PFSK-1 (cell line): Measurements from ENCODE around the gene ABLIM2.

Experiments
- FOXP2 ChIP-seq: optimal IDR thresholded peaks from 2 replicates; pipeline ENCODE3; 2011; ENCODE audit warnings: borderline replicate concordance, control low read depth, inconsistent platforms; ENCODE audit not compliant: insufficient read depth; ENCODE audit errors: extremely low read length, extremely low read depth
- POLR2AphosphoS5 ChIP-seq: IDR thresholded peaks from 2 replicates; pipeline ENCODE4 v1.6.1; 2012; ENCODE audit warnings: low read depth, mild to moderate bottlenecking, control low read depth, low read length, moderate library complexity
- SIN3A ChIP-seq: IDR thresholded peaks from 2 replicates; pipeline ENCODE4 v1.6.1; 2012; ENCODE audit warnings: mild to moderate bottlenecking, low read length, moderate library complexity, borderline replicate concordance; ENCODE audit not compliant: insufficient read depth
- TAF1 ChIP-seq: IDR thresholded peaks from 2 replicates; pipeline ENCODE4 v1.6.1; 2012; ENCODE audit warnings: low read length, control low read depth, borderline replicate concordance; ENCODE audit not compliant: insufficient read depth
- TF ChIP-seq, protein P1 (sequence below), 2 experiments: IDR thresholded peaks; 2 replicates each; pipeline versions ENCODE4 v1.6.1 to v1.8.0; 2011 to 2012; ENCODE audit warnings: low read depth in 2 of 2, low read length in 2 of 2, control low read depth in 1 of 2, inconsistent platforms in 1 of 2, mild to moderate bottlenecking in 1 of 2, moderate library complexity in 1 of 2; ENCODE audit not compliant: insufficient read depth in 1 of 2

ABLIM2 gene

DNA sequence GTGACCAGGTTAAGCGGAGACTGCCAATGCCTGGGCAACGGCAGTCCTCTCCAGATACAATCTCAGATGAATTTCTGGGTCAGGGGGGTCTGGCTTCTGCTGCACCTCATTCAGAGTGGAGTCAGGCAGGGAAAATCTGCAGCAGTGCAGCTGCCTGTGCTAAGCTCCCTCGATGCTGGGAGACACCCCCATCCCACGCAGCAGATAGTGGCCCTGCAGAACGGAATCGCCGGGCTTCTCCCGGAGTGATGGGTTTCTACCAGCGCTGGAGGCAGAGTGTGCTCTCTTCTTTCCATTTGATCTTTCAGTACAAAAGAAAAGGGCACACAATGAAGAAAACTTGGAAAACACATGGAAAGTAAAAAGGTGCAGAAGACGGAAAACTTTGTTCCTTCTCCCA lies 5.2 kb downstream of the ABLIM2 start:
- TF ChIP-seq FOXP2 (no peak), POLR2AphosphoS5 (no peak), TAF1 (no peak), SIN3A (no peak)
- TF ChIP-seq, protein P1, sequence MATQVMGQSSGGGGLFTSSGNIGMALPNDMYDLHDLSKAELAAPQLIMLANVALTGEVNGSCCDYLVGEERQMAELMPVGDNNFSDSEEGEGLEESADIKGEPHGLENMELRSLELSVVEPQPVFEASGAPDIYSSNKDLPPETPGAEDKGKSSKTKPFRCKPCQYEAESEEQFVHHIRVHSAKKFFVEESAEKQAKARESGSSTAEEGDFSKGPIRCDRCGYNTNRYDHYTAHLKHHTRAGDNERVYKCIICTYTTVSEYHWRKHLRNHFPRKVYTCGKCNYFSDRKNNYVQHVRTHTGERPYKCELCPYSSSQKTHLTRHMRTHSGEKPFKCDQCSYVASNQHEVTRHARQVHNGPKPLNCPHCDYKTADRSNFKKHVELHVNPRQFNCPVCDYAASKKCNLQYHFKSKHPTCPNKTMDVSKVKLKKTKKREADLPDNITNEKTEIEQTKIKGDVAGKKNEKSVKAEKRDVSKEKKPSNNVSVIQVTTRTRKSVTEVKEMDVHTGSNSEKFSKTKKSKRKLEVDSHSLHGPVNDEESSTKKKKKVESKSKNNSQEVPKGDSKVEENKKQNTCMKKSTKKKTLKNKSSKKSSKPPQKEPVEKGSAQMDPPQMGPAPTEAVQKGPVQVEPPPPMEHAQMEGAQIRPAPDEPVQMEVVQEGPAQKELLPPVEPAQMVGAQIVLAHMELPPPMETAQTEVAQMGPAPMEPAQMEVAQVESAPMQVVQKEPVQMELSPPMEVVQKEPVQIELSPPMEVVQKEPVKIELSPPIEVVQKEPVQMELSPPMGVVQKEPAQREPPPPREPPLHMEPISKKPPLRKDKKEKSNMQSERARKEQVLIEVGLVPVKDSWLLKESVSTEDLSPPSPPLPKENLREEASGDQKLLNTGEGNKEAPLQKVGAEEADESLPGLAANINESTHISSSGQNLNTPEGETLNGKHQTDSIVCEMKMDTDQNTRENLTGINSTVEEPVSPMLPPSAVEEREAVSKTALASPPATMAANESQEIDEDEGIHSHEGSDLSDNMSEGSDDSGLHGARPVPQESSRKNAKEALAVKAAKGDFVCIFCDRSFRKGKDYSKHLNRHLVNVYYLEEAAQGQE (IDR thresholded peaks at IDR 0.05; ENCODE audit: insufficient read depth in 1 of 2, low read depth in 2 of 2, low read length in 2 of 2), result no peak

DNA sequence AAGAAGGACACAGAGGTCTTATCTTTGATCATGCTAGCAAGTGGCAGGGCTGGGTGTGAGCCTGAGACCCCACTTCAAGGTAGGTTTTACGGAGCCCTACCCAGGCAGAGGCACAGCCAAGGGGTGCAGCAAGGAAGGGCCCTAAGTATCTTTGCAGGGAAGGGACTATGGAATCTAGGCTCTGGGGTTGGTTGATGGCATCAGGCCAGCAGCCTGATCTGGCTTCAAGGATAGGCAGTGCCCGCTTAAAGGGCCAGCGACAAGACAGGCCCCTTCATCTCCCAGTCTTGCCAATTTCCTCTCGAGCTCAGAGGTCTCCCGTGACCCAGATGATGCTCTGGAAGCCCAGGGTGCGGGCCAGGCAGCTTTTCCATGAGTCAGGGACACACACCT lies 5.8 kb downstream of the ABLIM2 start:
- TF ChIP-seq POLR2AphosphoS5, result no peak
- no peak for TF ChIP-seq SIN3A
- TF ChIP-seq, protein P1 (IDR thresholded peaks at IDR 0.05; ENCODE audit: insufficient read depth in 1 of 2, low read depth in 2 of 2, low read length in 2 of 2), result no peak
- no peak for TF ChIP-seq FOXP2
- no peak for TF ChIP-seq TAF1

DNA sequence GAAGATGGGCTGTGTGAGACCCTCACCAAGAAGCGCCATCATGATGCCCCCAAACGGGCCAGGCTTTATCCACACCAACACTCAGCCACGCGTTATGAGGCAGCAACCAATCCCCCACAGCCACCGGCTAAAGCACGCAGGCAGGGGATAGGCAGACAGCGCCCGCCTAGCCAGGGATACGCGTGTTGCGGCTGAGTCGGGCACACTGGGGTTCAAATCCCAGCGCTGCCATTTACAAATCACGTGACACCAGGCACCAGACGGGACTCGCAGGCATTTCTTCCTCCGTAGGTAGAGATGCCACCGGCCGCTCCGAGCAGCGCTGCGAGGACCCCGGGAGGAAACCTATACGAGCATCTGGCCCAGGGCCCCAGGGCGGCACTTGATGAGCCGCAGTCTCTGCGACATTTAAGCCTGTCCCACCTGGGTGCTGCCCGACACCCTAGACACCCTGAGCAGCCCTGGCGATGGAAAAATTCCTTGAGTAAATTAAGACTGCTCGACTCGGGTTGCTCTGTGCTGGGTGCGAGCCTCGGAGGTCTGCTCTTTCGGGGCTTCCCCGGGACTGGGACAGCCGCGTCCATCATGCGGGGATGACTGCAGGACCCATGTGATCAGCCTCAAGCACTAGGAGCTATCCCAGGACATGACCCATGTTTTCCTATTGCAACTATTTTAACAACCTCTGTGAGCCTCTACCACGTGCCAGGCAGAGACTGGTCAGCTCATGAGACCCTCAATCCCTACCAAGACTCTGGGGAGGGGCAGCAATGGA lies 6.3 kb downstream of the ABLIM2 start:
- TF ChIP-seq POLR2AphosphoS5 (no peak), SIN3A (no peak), TAF1 (no peak), FOXP2 (no peak)
- TF ChIP-seq, protein P1 (IDR thresholded peaks at IDR 0.05; ENCODE audit: insufficient read depth in 1 of 2, low read depth in 2 of 2, low read length in 2 of 2), result no peak

DNA sequence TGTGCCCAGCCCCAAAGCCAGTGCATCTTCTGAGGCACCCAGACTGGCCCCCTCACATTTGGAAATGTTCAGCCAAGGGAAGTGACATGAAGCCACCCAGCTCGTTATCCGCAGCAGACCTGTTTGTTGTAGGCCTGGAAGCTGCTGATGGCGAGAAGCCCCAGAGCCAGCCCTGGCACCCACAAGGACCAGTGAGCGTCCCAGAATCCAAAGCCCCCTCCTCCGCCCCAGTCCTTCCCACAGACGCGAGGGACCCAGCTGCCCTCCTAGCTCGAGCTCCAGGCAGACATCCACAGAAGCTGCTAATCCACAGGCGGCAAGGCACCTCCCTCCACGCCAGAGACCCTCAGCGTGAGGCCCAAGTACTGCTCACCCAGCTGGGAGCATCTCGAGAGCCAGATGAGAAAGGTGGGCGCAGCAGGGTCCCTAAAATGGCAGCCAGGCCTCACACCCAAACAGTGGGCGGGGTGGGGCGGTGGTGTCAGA lies 7.4 kb downstream of the ABLIM2 start:
- TF ChIP-seq SIN3A (no peak), POLR2AphosphoS5 (no peak), FOXP2 (no peak), TAF1 (no peak)
- TF ChIP-seq, protein P1 (IDR thresholded peaks at IDR 0.05; ENCODE audit: insufficient read depth in 1 of 2, low read depth in 2 of 2, low read length in 2 of 2), result no peak
